ENCODE measurements around the gene CNPY4.
A peak's percentile ranks its signal among the peaks of the same experiment; 100 is the strongest.

The CNPY4 gene

DNA sequence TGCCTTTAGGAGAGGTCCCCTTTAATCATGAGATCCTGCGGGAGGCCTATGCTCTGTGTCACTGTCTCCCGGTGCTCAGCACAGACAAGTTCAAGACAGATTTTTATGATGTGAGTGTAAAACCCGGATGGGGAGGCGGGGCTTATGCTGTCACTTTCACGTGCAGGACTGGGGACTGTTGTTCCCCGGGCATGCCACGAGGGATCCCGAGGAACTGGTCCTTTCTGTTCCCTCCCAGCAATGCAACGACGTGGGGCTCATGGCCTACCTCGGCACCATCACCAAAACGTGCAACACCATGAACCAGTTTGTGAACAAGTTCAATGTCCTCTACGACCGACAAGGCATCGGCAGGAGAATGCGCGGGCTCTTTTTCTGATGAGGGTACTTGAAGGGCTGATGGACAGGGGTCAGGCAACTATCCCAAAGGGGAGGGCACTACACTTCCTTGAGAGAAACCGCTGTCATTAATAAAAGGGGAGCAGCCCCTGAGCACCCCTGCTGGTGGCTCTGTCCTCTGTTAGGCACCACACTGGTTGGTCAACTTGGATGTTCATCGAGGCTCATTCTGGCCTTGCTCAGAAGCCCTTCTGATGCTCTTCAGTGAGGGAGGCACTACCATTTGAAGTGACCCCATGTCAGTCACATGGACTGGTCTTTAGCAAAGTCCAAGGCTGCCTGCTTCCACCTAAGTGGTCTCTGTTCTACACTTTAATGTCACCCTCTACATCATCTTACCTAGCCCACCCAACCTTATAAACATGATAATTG, 27.8 kb upstream of the CNPY4 start:
- no peak for DNase-seq (ENCODE audit: low read depth)

DNA sequence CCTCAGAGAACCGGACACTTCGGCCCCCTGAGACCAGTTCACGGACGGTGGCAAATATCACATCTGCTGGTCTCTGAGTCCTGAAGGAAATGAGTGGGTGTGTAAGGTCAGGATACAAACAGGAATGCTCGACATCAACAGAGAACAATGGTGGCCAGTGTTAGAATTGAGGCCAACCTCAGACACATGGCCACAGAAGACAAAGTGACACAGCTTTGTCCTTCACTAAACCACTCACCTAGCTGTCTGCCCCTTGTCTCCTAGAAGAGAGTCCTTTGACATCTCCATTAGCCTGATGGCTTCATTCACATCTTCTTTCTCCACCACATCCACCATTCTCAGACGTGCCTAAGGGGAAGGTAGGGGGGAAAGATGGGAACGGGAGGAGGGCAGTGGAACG, 26.4 kb upstream of the CNPY4 start:
- DNase-seq (ENCODE audit: low read depth): no peak

DNA sequence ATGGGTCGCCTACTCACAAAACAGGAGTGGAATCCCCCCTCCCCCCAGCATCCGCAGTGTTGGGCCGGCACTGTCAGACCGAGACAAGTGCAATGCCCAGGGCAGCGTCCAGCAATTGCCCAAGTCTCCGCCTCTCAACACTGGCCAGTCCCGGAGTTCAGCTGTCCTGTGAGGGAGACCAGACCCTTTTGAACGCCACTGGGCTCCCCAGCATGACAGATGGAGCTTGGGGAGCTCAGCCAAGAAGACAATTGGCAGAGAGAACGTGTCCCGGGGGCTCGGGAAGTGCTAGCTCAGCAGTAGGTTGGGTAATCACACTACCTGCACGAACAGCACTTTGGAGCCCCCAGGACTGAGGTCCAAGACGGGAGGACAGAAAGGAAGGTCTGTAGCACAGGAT, 25.9 kb upstream of the CNPY4 start:
- no peak for DNase-seq (ENCODE audit: low read depth)

DNA sequence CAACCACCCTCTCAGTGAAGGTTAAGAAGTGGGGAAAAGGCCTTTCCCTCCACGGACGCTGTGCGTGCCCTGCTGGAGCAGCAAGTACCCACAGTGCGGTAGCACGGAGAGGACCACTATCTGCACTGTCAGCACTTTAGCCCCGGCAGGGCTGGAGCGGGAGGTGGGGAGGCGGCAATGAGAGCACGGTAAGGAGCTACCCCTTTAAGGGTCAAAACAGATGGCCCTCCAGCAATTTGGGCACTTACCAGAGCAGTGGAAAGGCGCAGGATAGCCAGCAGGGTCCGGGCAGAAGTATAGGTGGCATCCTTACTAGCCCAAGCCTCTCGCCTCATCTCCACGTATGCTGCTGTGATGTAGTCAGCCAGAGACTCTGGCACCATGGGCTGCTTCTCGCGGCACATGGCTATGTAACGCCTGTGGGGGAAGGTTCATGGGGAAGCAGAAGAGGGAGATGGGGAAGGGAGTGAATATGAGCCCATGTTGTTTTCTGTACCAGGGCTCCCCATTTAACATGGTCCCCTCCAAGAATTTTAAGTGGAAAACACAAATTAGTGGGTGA, 25.4 kb upstream of the CNPY4 start:
- DNase-seq (ENCODE audit: low read depth): no peak

DNA sequence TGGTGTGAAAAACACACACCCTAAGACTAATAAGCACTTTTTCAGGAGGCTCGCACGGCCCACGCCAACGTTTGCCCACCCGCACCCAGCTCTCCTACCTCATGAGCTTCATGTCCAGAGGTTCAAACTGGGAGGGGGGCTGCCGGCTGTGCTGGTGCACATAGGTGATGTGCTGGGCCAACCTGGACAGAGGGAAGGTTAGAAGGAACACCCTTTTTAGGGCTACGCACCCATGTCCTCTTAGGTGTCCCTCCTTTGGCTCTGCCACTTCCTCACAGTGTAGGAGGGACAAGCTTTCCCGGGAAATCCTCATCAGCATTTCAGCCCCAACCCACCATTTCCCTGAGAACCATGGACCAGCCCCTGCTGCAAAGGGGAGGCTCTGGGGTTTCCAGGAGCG, 24.1 kb upstream of the CNPY4 start:
- DNase-seq (ENCODE audit: low read depth): no peak

DNA sequence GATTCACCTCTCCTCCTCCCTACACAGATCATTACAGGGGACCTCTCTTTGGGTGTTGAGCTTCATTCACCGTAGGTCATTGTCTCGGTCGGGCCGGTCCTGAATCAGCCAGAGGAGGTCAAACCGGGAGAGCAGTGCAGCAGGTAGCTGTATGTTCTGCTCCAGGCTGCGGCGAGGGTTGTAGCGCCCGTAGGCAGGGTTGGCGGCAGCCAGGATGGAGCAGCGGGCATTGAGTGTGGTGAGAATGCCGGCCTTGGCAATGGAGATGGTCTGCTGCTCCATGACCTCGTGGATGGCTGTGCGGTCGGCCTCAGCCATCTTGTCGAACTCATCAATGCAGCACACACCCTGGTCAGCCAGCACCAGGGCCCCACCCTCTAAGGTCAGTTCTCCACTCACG, 23.7 kb upstream of the CNPY4 start:
- DNase-seq (ENCODE audit: low read depth): no peak

DNA sequence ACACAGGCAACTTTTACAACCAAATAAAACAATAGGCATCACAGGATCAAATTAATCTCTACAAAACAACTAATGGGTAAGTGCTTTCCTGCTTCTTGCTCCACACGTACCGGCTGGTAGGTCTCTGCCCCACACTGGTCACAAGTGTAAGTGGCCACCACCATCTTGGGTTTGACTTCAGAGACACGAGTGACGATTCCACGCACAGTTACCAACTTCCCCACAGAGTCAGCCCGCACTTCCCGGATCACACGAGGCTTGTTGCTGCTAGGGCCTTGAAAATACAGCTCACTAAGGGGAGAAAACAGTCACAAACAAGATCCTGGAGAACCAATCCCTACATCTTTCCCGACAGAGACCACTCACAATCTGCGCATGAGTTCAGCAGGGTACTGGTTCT, 20.5 kb upstream of the CNPY4 start:
- no peak for DNase-seq (ENCODE audit: low read depth)

DNA sequence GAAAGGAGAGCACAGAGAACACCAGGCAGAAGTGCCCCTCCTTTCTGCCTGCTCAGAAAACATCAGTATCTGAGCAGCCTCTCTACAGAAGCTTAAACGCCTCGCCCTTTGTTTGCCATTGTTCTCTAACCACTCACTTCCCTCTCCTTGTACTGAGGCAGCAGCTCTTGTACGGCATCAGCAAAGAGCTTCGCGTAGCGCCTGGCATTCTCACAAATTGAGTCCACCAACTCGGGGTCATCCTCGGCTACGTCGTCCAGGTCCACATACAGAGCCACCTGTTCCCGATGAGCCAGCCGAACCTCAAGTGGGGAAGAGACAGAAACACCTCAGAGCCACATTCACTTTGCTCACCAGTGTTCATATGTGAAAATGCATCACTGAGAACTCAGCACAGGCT, 20.0 kb upstream of the CNPY4 start:
- DNase-seq (ENCODE audit: low read depth): no peak

DNA sequence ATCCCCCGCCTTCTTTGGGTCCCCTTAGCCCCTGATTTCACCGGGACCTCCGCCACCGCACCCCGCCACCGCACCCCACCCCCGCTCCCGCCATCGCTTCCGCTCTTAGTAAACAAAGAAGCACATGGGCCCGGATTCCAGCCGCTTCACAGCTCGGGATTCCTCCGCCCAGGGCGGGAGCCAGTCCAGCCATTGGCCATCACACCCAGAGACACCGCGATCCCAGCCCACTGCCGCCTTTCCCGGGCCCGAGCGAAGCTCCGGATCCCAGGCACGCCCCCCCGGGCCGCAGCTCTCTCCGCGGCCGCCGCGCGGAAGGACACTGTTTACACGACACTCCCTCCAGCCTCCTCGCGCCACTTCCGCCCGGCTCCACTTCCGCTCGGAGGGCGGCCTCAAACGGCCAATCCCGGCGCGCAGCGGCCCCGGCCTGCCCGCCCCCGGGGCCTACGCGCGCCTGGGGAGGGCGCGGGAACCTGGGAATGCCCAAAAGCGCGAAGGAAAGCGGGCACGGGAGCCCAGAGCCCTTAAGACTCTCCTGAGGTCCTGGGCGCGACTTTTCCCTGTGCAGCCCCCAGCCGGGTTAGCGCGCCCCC, 18.9 kb upstream of the CNPY4 start:
- DNase-seq (ENCODE audit: low read depth): peak; percentile 70

DNA sequence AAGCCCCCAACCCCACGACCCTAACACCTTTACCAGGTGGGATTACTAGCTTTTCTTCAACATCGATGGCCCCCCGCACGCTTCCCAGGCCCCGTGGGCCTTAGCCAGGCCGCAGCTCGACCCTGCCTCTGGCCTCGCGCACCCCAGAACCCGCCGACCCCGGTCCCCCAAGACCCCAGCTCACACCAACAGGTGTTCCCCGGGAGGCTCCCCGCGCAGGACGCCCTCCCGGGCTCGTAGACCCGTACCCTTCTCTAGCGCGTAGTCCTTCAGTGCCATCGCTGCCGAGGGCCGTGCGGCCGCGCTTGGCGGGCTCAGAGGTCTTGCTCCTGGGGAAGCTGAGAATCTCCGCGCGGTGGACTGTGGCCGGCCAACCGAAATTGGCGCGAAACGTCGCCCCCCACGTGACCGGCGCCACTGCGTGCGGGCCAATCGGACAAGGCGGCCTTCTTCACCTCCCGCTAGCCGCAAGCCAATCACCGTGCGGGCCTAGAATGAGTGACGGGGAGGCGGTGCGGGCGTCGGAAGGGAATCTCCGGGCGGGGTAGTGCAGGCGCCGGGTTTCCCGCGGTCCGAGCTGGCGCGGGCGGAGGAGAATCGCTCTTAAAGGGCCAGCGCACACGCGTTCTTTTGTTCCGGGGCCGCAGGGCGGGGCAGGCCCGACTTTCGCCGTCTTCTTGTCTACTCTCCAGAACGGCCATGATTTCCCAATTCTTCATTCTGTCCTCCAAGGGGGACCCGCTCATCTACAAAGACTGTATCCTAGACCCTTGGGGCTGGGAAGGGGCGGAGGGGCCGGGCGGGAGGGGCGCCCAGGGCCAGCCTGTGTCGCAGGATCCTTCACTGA, 18.2 kb upstream of the CNPY4 start, which contains the start of the genes AP4M1 and MCM7:
Gene AP4M1 (plus strand): TSS at position 628 of the 847 bp plus-strand sequence. CDS start 72 bp downstream, at position 700.
Gene MCM7 (minus strand): TSS at position 382 of the 847 bp plus-strand sequence. CDS start 103 bp downstream, at position 279.
- DNase-seq (ENCODE audit: low read depth): peak; percentile 94

DNA sequence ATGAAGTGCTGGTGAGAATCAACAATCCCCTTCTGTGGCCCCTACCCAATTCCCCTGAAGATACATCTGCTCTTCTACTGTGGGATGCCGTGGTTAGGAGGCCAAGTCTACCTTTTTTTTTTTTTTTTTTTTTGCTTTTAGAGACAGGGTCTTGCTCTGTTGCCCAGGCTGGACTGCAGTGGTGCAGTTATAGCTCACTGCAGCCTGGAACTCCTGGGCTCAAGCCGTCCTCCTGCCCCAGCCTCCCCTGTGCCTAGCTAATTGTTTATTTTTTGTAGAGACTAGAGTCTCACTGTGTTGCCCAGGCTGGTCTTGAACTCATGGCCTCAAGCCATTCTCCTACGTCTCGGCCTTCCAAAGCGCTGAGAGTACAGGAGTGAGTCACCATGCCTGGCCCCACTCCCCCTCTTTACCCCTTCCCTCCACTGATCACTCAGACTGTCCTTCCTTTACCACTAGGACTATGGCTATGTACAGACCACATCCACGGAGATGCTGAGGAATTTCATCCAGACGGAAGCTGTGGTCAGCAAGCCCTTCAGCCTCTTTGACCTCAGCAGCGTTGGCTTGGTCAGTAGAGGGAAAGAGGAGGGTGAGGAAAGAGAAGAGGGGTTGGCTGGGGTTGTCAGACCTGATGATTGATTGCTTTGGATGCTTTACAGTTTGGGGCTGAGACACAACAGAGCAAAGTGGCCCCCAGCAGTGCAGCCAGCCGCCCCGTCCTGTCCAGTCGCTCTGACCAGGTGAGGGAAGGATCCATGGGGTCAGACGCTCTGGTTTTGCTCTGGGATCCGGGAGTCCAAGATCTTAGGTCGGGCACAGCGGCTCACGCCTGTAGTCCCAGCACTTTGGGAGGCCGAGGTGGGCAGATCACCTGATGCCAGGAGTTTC, 16.2 kb upstream of the CNPY4 start:
- DNase-seq (ENCODE audit: low read depth): no peak

DNA sequence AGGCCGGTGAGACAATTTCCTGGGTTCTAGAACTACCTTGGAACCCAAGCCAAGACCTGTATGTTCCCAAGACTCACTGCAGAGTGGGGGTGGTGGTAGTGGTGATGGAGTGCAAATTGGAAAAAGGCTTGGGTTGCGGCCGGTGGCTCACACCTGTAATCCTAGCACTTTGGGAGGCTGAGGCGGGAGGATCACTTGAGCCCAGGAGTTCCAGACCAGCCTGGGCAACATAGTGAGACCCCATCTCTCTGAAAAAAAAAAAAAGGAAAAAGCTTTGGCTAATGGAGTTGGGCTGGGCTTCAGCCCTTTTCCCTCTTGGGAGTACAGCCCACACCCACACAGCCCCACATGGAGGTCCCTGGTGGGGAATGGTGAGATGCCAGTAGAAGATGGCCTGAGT, 13.9 kb upstream of the CNPY4 start:
- DNase-seq (ENCODE audit: low read depth): no peak

DNA sequence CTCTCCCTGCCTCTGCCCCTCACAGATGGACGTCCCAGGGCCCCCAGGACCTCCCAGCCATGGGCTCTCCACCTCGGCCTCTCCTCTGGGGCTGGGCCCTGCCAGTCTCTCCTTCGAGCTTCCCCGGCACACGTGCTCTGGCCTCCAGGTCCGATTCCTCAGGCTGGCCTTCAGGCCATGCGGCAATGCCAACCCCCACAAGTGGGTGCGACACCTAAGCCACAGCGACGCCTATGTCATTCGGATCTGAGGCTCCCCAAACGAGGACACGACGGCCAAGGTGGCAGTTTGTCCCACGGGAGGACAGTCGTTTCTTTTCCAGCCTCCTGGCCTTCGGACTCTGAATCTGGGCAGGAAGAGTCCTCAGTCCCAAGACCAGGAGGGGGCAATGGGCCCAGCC, 12.8 kb upstream of the CNPY4 start:
- no peak for DNase-seq (ENCODE audit: low read depth)

DNA sequence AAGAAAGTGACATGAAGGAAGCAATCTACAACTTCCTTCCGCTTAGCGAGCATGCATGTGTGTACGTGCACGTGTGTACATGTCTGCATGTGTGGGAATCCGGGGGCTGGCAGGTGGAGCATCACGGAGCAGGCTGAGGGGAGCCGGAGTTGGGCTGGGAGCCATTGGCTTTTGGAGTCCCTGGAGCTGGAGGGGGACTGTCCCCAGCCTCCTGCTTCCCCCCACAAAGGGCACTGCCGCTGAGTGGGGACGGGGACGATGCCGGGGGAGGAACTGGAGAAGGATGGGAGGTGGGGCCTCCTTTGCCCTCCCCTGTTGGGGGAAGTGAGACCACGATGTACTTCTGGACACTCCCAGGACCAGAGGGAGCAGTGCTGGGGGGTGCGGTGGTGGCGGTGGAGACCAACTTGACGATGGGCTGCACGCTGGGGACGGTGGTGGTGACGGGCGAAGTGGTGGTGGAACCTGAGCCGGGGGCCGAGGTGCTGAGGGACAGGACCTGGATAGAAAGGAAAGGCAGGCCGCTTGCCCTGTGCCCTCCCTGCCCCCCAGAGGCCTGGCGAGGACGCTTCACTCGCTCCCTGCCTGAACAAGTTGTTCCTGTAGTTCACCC, 12.2 kb upstream of the CNPY4 start:
- no peak for DNase-seq (ENCODE audit: low read depth)

DNA sequence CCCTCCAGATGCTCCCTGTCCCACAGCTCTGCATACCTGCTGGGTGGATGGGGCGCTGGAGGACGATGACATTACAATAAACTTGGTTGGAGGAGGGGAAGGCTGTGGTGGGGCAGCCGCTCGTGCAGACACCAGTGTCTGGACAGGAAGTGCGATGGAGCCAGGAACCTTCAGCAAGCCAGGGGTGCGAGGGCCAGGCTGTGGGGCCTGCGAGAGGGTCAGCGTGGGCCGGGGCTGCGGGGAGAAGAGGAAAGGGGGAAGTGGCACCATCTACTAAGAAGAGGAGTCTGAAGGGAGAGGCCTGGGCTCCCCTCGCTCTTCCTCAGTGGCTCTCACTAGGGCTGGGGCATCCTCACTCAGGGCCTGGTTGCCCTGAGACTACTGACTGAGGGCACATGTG, 11.5 kb upstream of the CNPY4 start:
- DNase-seq (ENCODE audit: low read depth): no peak

DNA sequence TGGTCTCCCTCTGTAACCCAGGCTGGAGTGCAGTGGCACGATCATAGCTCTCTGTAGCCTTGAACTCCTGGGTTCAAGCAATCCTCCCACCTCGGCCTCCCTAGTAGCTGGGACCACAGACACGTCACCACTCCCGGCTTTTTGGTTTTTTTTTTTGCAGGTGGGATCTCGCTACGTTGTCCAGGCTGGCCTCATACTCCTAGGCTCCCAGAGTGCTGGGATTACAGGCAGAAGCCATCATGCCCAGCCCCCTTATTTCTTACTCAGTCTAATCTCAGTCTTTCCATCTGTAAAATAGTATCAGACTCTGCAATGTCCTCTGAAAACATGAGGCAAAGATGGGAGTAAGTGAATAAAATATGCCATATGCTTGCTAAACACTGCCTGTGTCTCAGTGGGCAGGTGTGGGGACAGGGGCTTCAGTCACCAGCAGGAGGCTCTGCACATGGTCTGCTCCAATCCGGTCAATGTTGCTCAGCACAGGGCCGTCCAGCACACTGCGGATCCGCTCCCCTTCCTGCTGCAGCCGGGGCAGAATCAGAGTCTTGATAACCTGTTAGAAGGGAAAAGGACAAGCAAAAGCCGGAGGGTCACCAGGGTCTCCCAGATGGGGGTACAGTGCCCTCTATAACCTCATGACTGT, 9.8 kb upstream of the CNPY4 start:
- no peak for DNase-seq (ENCODE audit: low read depth)

DNA sequence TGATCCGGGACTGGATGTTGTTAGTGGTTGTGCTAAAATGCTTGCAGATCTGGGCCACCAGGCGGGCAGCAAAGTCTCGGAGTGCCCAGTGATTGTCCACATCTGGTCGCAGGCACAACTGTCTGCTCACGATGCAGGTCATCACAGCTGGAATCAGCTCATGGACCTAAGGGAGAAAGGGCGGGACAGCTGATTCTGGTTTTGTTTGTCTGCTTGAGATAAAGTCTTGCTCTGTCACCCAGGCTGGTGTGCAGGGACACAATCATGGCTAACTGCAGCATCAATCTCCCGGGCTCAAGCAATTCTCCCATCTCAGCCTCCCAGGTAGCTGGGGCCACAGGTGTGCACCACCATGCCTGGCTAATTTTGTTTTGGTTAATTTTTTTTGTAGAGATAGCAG, 8.3 kb upstream of the CNPY4 start:
- no peak for DNase-seq (ENCODE audit: low read depth)

DNA sequence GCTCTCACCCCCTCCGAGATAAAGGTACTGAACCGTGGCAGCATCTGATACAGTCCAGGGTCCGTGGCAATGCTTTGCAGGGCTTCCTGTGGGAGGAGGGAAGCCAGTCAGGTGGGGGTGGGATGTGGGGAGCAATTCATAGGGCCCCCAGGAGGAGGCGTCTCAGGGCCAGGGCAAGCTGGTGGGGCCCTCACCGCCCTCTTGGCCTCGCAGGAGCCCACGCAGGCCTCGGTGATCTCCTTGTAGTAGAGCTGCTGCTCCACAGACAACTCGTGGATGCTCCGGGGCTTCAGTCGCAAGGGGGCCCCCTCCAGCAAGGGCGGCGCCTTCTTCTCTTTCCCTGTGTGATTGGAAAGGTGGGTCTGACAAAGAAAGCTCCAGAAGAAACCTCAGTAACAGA, 7.5 kb upstream of the CNPY4 start:
- DNase-seq (ENCODE audit: low read depth): no peak

DNA sequence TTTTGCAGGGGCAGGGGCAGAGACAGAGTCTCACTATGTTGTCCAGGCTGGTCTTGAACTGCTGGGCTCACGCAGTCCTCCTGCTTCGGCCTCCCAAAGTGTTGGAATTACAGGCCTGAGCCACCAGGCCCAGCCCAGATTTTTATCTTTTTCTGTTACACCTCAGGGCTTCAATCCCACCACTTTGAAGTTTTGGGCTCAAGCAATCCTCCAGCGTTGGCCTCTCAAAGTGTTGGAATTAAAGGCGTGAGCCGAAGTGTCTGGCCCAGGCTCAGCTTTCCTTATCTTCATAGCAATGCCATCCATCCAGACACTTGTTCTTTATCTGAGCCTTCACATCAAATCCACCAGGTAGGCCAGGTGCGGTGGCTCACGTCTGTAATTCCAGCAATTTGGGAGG, 4.4 kb upstream of the CNPY4 start:
- DNase-seq (ENCODE audit: low read depth): no peak

DNA sequence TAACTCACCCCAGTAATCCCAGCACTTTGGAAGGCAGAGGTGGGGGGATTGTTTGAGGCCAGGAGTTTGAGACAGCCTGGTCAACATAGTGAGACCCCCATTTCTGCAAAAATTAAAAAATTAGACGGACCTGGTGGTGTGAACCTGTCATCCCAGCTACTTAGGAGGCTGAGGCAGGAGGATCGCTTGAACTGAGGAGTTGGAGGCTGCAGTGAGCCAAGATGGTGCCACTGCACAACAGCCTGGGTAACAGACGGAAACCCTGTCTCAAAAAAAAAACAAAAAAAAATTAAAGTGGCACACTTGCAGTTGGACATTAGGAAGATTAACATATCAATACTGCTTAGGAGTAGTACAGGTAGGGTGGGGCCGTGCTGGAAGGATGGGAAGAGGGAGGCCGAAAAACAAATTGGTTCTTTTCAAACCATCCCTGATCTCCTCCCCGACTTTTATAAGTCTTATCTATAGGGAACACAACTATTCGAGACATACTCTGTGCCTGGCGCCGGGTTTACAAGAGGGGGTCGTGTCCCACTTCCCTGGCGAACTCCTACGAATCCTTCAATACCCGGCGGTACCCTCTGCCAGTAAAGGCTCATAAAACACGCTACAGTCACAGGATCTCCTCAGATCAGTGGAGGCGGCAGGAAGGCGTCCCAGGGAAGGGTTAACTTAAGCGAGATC, 904 bp upstream of the CNPY4 start:
- DNase-seq (ENCODE audit: low read depth): no peak

Measured in stimulated activated CD8-positive, alpha-beta memory T cell treated with anti-CD3 and anti-CD28 coated beads, Interleukin-12 subunit alpha, Interleukin-12 subunit beta, amount 100 ng/mL, for 1 hour (primary cell).